HT-29 (cell line): ENCODE results near the gene MSGN1. TPM values are rescaled to one million over a fixed set of nuclear protein-coding genes. Genes with fewer than 3 reads are reported as not detected.
A peak's percentile ranks its signal among the peaks of the same experiment; 100 is the strongest.

ENCODE experiments used
- DNase-seq: peaks from one replicate; pipeline ENCODE4 v3.0.0-alpha.2; 2015; ENCODE audit warnings: low spot score
- total RNA-seq: library from RNA; depleted of rRNA; stranded (reverse); fragments of >200 nt; shearing (Covaris generic); gene quantifications from 2 replicates; pipeline ENCODE4 v1.2.3, GENCODE V29; 2014; rRNA removed

Gene MSGN1
- total RNA-seq, result not detected in 2 replicates

DNA sequence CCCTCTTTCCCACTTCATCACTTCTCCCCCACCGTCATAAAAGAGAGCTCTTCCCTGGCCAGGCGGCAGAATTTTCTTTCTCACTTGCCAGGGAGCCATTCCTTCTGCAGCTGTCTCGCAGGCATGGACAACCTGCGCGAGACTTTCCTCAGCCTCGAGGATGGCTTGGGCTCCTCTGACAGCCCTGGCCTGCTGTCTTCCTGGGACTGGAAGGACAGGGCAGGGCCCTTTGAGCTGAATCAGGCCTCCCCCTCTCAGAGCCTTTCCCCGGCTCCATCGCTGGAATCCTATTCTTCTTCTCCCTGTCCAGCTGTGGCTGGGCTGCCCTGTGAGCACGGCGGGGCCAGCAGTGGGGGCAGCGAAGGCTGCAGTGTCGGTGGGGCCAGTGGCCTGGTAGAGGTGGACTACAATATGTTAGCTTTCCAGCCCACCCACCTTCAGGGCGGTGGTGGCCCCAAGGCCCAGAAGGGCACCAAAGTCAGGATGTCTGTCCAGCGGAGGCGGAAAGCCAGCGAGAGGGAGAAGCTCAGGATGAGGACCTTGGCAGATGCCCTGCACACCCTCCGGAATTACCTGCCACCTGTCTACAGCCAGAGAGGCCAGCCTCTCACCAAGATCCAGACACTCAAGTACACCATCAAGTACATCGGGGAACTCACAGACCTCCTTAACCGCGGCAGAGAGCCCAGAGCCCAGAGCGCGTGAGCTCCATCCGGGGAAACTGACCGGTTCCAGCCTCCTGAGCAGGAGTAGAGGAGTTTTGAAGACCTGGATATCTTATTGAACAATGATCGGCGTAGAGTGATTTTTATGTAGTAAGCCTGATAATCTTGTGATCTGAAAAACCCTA lies at the start of gene MSGN1:
TSS of gene MSGN1 (plus strand) at position 65 of the 850 bp plus-strand sequence. CDS start at position 124, 59 bp downstream.
- no peak for DNase-seq

- no peak for DNase-seq
Observed at GRCh38 chr2:17768894-17769293, 47.4 kb upstream of the MSGN1 start.

GRCh38 chr2:17771956-17772355 lies 44.3 kb upstream of the MSGN1 start:
- DNase-seq, result no peak

DNA sequence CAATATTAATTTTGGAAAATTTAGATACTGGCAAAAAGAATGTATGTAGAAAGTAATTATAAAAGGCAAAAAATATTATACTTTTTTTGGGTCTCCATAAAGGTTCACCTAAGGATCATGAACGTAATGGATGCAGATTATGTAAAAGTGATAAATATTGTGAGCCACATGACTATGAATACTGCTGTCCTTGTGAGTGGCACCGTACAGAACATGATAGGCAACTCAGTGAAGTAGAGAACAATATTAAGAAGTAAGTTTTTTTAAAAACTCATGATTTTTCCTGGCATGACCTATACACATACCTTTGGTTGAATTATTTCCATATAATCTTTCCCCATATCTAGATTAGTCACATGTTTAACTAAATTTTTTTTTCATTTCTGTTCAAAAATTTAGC lies 43.7 kb upstream of the MSGN1 start:
- DNase-seq, result no peak

- DNase-seq, result no peak
Observed at GRCh38 chr2:17780546-17780945, 35.7 kb upstream of the MSGN1 start.

- no peak for DNase-seq
Observed at GRCh38 chr2:17781482-17781881, 34.8 kb upstream of the MSGN1 start.

GRCh38 chr2:17786727-17787126 lies 29.5 kb upstream of the MSGN1 start:
- DNase-seq, result no peak

- no peak for DNase-seq
Observed at GRCh38 chr2:17788773-17789172, 27.5 kb upstream of the MSGN1 start.

DNA sequence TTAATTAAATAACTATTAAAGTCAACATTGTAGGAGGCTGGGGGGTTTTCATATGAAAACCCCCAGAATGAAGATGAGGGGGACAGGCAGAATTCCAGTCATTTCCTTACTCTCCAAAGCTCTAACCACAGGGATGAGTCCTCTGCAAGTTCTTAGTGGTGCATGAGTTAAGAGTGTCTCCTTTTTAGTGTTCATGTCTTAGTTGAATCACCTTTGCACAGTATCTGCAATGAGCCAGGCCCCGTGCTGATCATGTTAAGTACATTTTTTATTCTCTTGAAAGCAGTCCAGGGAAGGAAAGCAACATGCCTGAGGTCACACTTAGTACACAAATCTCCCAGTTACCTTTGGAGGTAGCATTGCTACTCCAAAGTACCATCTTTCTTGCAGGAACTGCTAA lies 25.7 kb upstream of the MSGN1 start:
- no peak for DNase-seq

DNA sequence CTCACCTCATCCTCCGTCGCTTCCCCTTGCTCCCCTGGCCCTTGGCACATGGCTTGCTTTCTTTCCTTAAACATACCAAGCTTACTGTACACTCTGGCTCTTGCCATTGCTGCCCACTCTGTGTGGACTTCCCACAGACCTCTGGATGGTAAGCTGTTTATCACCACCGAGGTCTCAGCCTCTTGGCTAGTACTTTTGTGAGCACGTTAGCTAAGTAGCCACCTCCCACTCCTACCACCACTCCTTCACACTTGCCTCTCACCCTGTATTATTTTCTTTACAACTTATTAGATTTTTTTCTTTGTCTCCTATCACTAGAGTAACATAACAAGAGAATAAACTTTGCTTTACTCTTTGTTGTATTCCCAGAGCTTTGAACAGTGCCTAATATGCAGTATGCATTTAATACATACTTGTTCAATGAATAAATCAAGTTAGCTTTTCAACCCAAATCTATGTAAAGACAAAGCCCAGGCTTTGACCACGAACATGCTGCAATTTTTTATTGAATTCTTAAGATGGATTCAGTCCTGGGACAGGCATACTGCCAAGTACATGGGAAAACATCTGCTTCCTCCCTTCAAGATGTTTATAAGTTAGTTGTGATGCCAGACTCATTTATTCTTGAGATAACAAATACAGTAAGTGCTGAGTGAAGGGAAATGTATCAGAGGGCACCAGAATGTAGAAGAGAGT lies 25.0 kb upstream of the MSGN1 start:
- DNase-seq, result no peak

DNA sequence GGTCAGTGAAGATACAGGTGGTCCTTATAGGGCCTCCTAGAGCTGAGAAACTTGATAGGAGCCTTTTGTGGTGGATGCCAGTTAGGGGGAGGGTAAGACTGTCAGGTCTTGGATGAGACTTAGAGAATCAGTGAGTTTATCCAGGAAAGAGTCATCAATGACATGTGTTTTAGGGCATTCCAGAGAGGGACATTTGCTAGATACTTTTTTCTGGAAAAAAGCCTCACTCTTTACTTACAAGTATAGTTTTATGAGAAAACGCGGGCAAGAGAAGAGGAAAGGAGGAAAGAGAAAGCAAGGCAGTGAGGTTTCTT lies 24.5 kb upstream of the MSGN1 start:
- DNase-seq, result no peak

DNA sequence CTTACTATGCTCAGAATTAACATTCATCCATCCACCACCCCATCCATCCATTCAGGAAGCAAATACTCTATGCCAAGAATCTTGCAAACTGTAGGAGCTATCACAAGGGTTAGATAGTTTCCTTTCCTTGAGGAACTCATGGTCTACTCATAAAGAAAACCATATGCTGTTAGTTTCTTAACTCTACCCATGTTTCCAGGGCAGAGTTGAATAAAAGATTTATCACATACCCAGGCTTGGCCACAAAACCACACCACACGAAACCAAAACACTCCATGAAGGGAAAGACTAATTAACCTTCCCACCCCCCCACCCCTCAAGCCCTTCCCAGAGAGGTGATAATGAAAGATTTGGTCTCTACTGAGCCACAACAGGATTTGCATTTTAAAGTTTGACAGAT lies 23.7 kb upstream of the MSGN1 start:
- DNase-seq, result no peak

DNA sequence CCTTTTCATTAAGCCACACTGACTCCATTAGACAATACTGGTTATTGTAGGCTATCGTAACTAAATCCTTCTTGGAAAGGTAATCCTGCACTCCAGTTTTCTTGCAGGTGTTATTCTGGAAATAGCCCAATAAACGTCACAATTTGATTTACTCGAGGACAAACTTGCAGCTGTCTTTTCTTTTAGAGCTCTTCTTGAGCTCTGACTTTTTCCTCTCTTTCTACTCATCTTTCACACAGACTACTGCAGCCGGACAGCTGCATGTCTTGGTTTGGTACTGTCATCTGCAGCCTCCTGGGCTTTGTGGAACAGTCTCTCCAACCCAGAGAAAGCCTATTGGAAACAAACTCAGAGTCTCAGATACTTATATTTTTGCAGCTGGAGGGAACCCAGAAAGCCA lies 23.0 kb upstream of the MSGN1 start:
- DNase-seq, result no peak

DNA sequence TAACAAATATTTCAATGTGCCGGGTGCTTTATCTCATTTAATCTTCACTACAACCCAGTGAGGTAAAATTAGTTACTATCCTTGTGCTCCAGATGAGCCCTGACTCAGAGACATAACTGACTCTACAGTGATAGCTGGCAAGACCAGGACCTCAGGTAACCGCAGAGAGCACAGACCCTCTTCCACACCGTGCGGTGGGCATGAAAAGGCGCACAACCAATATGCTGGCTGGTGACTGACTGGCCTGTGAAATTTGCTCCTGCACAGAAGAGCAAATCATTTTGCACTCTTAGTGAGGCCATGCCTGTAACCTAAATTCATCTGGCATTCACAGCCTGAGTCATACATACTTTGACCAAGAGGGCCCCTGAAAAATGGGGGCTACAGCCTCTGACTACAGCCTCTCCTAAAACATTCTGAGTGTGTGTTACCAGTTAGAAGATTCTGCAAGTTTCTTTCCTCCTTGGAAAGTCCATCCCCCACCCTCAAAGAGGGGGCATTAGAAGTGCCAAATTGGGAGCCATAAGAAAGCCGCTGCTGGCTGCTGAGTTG lies 22.4 kb upstream of the MSGN1 start:
- no peak for DNase-seq

- no peak for DNase-seq
Observed at GRCh38 chr2:17795309-17795708, 21.0 kb upstream of the MSGN1 start.

DNA sequence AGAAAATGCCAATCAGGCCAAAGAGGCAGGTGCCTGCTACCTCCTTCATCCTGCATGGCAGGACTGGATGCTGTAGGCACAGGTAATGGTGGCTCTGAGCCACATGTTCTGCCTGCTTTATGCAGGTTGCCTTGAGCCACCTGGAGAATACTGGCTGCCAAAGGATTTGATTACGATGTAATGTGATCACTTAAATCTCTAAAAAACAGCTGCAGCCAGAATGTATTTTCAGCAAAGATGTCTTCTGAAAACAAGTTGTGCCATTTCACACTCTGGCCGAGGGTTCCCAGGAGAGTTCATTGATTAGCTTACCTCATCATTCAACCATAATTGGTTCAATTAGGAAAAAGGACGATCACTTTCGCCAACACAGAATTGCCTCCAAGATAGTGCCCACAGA lies 17.9 kb upstream of the MSGN1 start:
- DNase-seq, result no peak

GRCh38 chr2:17799301-17800120 lies 16.7 kb upstream of the MSGN1 start:
- DNase-seq, result no peak

DNA sequence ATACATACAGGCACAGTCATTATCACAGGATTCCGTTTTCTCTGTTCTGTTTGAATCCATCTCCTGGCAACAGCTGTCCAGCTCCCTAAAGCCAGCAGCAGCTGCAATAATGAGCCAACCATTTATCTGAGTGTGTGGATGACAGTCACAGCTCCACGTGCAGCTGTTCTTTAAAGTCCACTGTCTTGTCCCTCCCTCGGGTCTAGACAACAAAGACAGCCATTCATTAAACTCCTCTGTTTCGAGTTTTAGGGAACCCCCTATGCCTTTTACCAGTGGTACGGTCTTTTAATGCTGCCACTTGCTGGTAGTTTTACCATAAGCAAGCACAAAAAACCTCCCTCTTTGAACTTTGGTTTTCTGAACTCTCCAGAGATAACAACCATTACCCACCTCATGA lies 16.0 kb upstream of the MSGN1 start:
- DNase-seq, result no peak

DNA sequence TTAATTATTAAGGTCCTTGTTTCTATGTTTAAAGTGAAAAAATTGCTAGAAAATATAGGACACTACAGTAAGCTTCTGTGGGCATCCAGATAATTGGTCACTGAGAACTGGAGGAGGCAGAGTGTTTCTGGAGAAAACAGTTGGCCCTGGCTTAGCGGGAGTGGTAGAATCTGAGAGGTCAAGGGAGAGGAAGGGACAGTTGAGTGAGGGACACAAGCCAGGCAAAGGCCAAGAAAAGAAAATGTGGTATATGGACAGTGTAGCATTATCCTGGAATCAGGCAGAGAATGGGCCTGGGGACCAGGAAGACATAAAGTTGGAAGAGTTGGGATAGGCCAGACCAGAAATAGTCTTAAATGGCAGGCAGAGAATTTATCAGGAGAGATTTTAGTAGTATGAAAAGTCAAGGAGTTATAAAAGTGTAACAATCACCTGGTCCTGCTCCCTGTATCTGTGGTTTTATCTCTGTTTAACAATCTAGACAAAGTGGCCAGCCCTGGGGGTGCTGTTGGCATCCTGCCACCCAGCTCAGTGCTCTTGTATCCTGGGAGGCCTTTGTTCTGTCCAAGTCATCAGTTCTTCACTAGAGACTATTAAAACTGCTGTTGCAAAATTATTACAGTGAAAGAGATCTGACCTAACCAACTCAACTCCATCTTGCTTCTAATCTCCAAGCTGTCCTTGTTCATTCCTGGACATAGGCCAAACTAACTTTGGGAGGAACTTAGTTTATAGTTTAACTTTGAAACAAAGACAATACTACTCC lies 15.4 kb upstream of the MSGN1 start:
- DNase-seq, result peak; percentile 41

DNA sequence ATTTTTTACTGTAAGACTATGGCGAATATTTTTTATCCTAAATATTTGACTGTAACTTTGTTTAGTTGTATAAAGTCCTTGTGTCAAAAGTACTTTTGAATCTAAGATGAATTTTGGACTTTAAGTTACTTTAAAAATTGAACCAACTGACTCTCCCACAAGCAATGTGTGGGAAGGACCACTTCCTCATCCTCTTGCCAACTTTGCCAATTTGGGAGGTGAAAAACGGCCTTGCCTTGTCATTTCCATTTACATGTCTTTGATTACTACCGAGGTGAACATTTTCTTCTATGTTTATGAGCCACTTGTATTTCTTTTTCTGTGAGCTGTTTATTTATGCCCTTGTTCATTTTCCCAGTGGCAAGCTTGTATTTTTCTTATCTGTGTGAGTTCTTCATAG lies 12.8 kb upstream of the MSGN1 start:
- DNase-seq, result no peak

GRCh38 chr2:17804358-17804757 lies 11.9 kb upstream of the MSGN1 start:
- DNase-seq, result no peak
